GM23338 (cell line): ENCODE measurements around the gene NIPSNAP3A. TPM values are rescaled to one million over a fixed set of nuclear protein-coding genes. Genes with fewer than 3 reads are reported as not detected.

Experiments
- ATAC-seq: fragments of 200-7000 bp; cut with Tn5 transposase; 3 replicates; pipeline ENCODE4 v1.9.1; 2020
- DNase-seq: peaks from one replicate; pipeline ENCODE4 v3.0.0-alpha.2; 2015; ENCODE audit warnings: low spot score
- H2AFZ ChIP-seq: fragments of 200-600 bp; sonication (generic); 2 replicates; pipeline ENCODE4 v1.8.0; 2016; ENCODE audit warnings: antibody characterized with exemption, mild to moderate bottlenecking, moderate library complexity
- H3F3A ChIP-seq: fragments of 200-600 bp; sonication (generic); replicated peaks from 2 replicates; pipeline ENCODE4 v1.8.0; 2017; ENCODE audit warnings: antibody characterized with exemption, mixed run types, low read depth
- H3K27ac ChIP-seq: fragments of 200-600 bp; sonication (generic); 2 replicates; pipeline ENCODE4 v1.6.1; 2016; ENCODE audit warnings: low read depth
- H3K27me3 ChIP-seq: fragments of 200-600 bp; sonication (generic); 2 replicates; pipeline ENCODE4 v1.8.0; 2016; ENCODE audit warnings: mild to moderate bottlenecking, mixed run types, moderate library complexity; ENCODE audit not compliant: insufficient read depth
- H3K36me3 ChIP-seq: fragments of 200-600 bp; sonication (generic); 2 replicates; pipeline ENCODE4 v1.8.0; 2016; ENCODE audit warnings: mild to moderate bottlenecking; ENCODE audit not compliant: insufficient read depth
- H3K4me1 ChIP-seq: fragments of 200-600 bp; sonication (generic); 2 replicates; pipeline ENCODE4 v1.8.0; 2016; ENCODE audit warnings: mild to moderate bottlenecking, moderate library complexity; ENCODE audit not compliant: insufficient read depth
- H3K4me2 ChIP-seq: fragments of 200-600 bp; sonication (generic); 2 replicates; pipeline ENCODE4 v1.7.1; 2017; ENCODE audit warnings: mixed run types
- H3K4me3 ChIP-seq: fragments of 200-600 bp; sonication (generic); 2 replicates; pipeline ENCODE4 v1.6.1; 2016; ENCODE audit warnings: mixed run types
- H3K79me2 ChIP-seq: fragments of 200-600 bp; sonication (generic); replicated peaks from 2 replicates; pipeline ENCODE4 v1.8.0; 2017; ENCODE audit warnings: mild to moderate bottlenecking; ENCODE audit not compliant: insufficient read depth
- H3K9me2 ChIP-seq: fragments of 200-600 bp; sonication (generic); 2 replicates; pipeline ENCODE4 v1.8.0; 2017; ENCODE audit not compliant: insufficient read depth
- H4K20me1 ChIP-seq: fragments of 200-600 bp; sonication (generic); replicated peaks from 2 replicates; pipeline ENCODE4 v1.8.0; 2017; ENCODE audit warnings: mild to moderate bottlenecking; ENCODE audit not compliant: insufficient read depth
- H3K27ac Mint-ChIP-seq: 2 replicates; pipeline ENCODE4 v1.8.0; 2020; ENCODE audit warnings: inconsistent platforms, mild to moderate bottlenecking, moderate library complexity, mixed read lengths
- H3K27me3 Mint-ChIP-seq: 3 replicates; pipeline ENCODE4 v1.8.0; 2022; ENCODE audit warnings: low read depth, mild to moderate bottlenecking, moderate library complexity, mixed read lengths, inconsistent platforms; ENCODE audit not compliant: insufficient read depth, poor library complexity
- H3K36me3 Mint-ChIP-seq: 3 replicates; pipeline ENCODE4 v1.8.0; 2021; ENCODE audit warnings: low read depth, mild to moderate bottlenecking, inconsistent platforms, moderate library complexity, mixed read lengths
- H3K4me1 Mint-ChIP-seq: 3 replicates; pipeline ENCODE4 v1.8.0; 2020; ENCODE audit warnings: mild to moderate bottlenecking, inconsistent platforms, mixed read lengths
- H3K4me3 Mint-ChIP-seq: 3 replicates; pipeline ENCODE4 v1.8.0; 2021; ENCODE audit warnings: moderate library complexity, mild to moderate bottlenecking, inconsistent platforms, mixed read lengths
- H3K9me3 Mint-ChIP-seq: 3 replicates; pipeline ENCODE4 v1.8.0; 2020; ENCODE audit warnings: moderate library complexity, mild to moderate bottlenecking, inconsistent platforms, mixed read lengths
- CREB1 ChIP-seq: fragments of 250-450 bp; sonication (Bioruptor Pico); IDR thresholded peaks from 2 replicates; pipeline ENCODE4 v1.5.0; 2020; ENCODE audit warnings: low read depth, mild to moderate bottlenecking, moderate library complexity
- EZH2 ChIP-seq: fragments of 200-600 bp; sonication (generic); IDR thresholded peaks from one replicate; pipeline ENCODE4 v1.8.0; 2017; ENCODE audit warnings: antibody characterized with exemption, mild to moderate bottlenecking, low read depth; ENCODE audit not compliant: unreplicated experiment
- STAT1 ChIP-seq: IDR thresholded peaks from one replicate; pipeline ENCODE4 v1.6.1; 2016; ENCODE audit warnings: antibody characterized with exemption; ENCODE audit not compliant: unreplicated experiment
- polyA plus RNA-seq: library from polyadenylated mRNA; unstranded; fragments of >200 nt; fragmentation: Nextera tagmentation; extraction: Ambion mirVana; gene quantifications from 2 replicates; pipeline ENCODE4 v1.2.1, GENCODE V29; 2016
- total RNA-seq: library from RNA; depleted of rRNA; stranded (reverse); fragments of >200 nt; shearing (Covaris generic); gene quantifications from 2 replicates; pipeline ENCODE4 v1.2.3, GENCODE V29; 2014
- TF ChIP-seq, protein P1 (sequence below): IDR thresholded peaks from 2 replicates; pipeline ENCODE4 v1.6.1; 2016; ENCODE audit warnings: antibody characterized with exemption
- TF ChIP-seq, protein P2 (sequence below): IDR thresholded peaks from one replicate; pipeline ENCODE4 v1.6.1; 2018; ENCODE audit warnings: antibody characterized with exemption; ENCODE audit not compliant: unreplicated experiment

Gene NIPSNAP3A
- total and polyA plus RNA-seq, 2 experiments from 2014 or later = 9.6 to 13.0 TPM

DNA sequence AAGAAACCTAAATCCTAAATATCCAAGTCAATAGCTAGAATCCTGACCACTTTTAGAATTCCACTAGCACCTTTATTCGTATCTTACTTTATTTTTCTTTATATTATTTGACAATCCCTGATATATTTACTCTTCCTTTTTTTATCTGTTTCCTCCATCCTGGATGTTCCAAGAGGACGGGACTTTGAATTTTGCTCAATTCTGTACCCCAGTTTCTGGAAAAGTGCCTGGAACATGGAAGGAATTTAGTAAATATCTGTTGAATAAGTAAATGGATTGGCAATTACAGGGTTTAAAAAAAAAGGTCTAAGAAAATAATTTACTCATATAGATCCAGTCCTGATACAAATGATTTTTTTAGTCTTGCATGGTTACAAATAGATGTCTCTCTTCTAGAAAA is 1.2 kb upstream of the NIPSNAP3A start (continued):
- TF ChIP-seq, protein P1, sequence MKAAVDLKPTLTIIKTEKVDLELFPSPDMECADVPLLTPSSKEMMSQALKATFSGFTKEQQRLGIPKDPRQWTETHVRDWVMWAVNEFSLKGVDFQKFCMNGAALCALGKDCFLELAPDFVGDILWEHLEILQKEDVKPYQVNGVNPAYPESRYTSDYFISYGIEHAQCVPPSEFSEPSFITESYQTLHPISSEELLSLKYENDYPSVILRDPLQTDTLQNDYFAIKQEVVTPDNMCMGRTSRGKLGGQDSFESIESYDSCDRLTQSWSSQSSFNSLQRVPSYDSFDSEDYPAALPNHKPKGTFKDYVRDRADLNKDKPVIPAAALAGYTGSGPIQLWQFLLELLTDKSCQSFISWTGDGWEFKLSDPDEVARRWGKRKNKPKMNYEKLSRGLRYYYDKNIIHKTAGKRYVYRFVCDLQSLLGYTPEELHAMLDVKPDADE = no peak

DNA sequence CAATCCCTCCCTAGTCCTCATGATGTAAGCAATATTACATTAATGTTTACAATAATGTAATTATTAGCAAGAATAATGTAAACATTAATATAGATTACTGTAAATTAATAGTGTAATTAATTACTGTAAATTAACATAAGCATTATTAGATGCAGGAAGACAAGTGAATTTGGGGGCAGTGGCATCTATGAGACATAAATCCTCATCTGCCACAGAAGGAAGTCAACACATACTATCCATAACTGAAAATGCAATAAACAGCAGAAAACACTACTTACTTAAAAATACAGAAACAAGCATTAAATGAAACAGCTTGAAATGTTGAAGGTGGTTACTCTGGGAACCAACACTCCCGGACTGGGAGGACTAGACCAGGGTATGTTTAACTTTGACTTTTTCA is 685 bp upstream of the NIPSNAP3A start:
- TF ChIP-seq CREB1 (CRISPR knock-in tag) (no peak), STAT1 (no peak)
- no peak overlapping the region for H3K27ac Mint-ChIP-seq
- H2AFZ ChIP-seq = peak overlapping the region; percentile 99

DNA sequence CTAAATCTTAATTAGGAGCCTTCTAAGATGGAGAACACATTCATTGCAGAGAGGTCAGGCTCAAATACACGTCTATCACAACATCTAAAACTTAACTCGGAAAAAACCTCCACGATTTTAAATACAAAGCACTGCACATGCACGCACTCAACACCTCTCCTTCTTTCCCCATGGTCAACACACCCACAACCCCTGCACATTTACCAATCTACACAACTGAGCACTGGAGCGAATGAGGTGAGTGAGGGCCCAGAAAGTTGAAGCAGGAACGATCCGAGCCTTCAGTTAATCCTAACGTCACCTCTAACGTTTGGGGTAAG is 278 bp upstream of the NIPSNAP3A start:
- peaks cover 7% of the 10 kb centered on the region for H3K27me3 Mint-ChIP-seq
- no peaks in the 10 kb centered on the region for H3K9me3 Mint-ChIP-seq
- no peaks in the 10 kb centered on the region for H3K36me3 Mint-ChIP-seq
- Histone ChIP-seq H3K79me2 (no peaks in the 10 kb centered on the region), H4K20me1 (no peaks in the 10 kb centered on the region), H3K4me3 (peak overlapping the region; percentile 78), H3F3A (no peaks in the 10 kb centered on the region), H3K36me3 (no peaks in the 10 kb centered on the region), H3K9me2 (no peaks in the 10 kb centered on the region), H3K27me3 (peaks cover 4% of the 10 kb centered on the region; the same call in 1 of the 2 replicates), H2AFZ (peak overlapping the region; percentile 99), H3K4me1 (peaks cover 7% of the 10 kb centered on the region), H3K27ac (peak overlapping the region; percentile 37; the same call in 1 of the 2 replicates), H3K4me2 (peak overlapping the region; percentile 90)
- H3K4me3 Mint-ChIP-seq = peak overlapping the region; percentile 92
- no peak overlapping the region; the same call in 1 of the 2 replicates for H3K27ac Mint-ChIP-seq
- ATAC-seq (no peak; the same call in 2 of the 3 replicates), DNase-seq (no peak)
- TF ChIP-seq, protein P2, sequence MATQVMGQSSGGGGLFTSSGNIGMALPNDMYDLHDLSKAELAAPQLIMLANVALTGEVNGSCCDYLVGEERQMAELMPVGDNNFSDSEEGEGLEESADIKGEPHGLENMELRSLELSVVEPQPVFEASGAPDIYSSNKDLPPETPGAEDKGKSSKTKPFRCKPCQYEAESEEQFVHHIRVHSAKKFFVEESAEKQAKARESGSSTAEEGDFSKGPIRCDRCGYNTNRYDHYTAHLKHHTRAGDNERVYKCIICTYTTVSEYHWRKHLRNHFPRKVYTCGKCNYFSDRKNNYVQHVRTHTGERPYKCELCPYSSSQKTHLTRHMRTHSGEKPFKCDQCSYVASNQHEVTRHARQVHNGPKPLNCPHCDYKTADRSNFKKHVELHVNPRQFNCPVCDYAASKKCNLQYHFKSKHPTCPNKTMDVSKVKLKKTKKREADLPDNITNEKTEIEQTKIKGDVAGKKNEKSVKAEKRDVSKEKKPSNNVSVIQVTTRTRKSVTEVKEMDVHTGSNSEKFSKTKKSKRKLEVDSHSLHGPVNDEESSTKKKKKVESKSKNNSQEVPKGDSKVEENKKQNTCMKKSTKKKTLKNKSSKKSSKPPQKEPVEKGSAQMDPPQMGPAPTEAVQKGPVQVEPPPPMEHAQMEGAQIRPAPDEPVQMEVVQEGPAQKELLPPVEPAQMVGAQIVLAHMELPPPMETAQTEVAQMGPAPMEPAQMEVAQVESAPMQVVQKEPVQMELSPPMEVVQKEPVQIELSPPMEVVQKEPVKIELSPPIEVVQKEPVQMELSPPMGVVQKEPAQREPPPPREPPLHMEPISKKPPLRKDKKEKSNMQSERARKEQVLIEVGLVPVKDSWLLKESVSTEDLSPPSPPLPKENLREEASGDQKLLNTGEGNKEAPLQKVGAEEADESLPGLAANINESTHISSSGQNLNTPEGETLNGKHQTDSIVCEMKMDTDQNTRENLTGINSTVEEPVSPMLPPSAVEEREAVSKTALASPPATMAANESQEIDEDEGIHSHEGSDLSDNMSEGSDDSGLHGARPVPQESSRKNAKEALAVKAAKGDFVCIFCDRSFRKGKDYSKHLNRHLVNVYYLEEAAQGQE = peak; percentile 2
- TF ChIP-seq EZH2 = no peak
- H3K4me1 Mint-ChIP-seq = peaks cover 15% of the 10 kb centered on the region; the same call in 2 of the 3 replicates

More for the DNA sequence above, 685 bp upstream of the NIPSNAP3A start:
- Histone ChIP-seq H3F3A (no peaks in the 10 kb centered on the region), H3K27ac (0 out of 2 replicates have a peak overlapping the region, but pooled peaks have one; percentile 37), H4K20me1 (no peaks in the 10 kb centered on the region), H3K79me2 (no peaks in the 10 kb centered on the region), H3K27me3 (peaks cover 4% of the 10 kb centered on the region; the same call in 1 of the 2 replicates), H3K9me2 (no peaks in the 10 kb centered on the region), H3K4me1 (peaks cover 7% of the 10 kb centered on the region), H3K36me3 (no peaks in the 10 kb centered on the region), H3K4me3 (peak overlapping the region; percentile 78), H3K4me2 (peak overlapping the region; percentile 90)
- Mint-ChIP-seq H3K4me3 (peak overlapping the region; percentile 92), H3K27me3 (peaks cover 7% of the 10 kb centered on the region), H3K36me3 (no peaks in the 10 kb centered on the region), H3K4me1 (peaks cover 15% of the 10 kb centered on the region; the same call in 2 of the 3 replicates), H3K9me3 (no peaks in the 10 kb centered on the region)
- no peak for ATAC-seq
- peak; percentile 3 for DNase-seq
